ENCODE data around the gene TMPRSS12. TPM values are rescaled to one million over a fixed set of nuclear protein-coding genes. Genes with fewer than 3 reads are reported as not detected.
"Not testable (repeated sequence)": the region's sequence is repeated elsewhere in the genome, so short reads cannot be mapped to it uniquely, and the experiment has no call there.

The TMPRSS12 gene
- total and polyA plus RNA-seq, 2 of the 13 experiments (the other 11 are each of a cell fraction or from before 2014, with no cell fraction given) = not detected

- no peak for TF ChIP-seq ZXDC (CRISPR knock-in tag; IDR thresholded peaks at IDR 0.05)
These were observed 6.2 kb downstream of the TMPRSS12 start (continued) for GRCh38 chr12:50848963-50849362.

GRCh38 chr12:50855218-50855617 is 12.5 kb downstream of the TMPRSS12 start:
- 43% methylated on average over 1 of the region's 1 CpG for WGBS (ENCODE audit: low lambda C conversion rate)
- not testable (repeated sequence) for BruUV-seq (replicated peaks)

GRCh38 chr12:50855679-50856078 is 13.0 kb downstream of the TMPRSS12 start:
- H3K27ac ChIP-seq (ENCODE audit: extremely low read length, insufficient read depth, low read length); H3K27me3 ChIP-seq (ENCODE audit: control insufficient read depth in 1 of 2, insufficient read depth in 2 of 2, low read length in 2 of 2); H2AFZ ChIP-seq (ENCODE audit: low read length); intact Hi-C loops (cut with micrococcal nuclease; ENCODE audit: unreplicated experiment); H3K9ac ChIP-seq (ENCODE audit: insufficient read depth, low read depth, low read length); CTCF ChIA-PET (ENCODE audit: low intra/inter-chr PET ratio, low total read pairs); H3K4me1 ChIP-seq (ENCODE audit: insufficient read depth, low read length); FAIRE-seq; H3K36me3 ChIP-seq (replicated peaks in 1 of 2; ENCODE audit: control insufficient read depth in 1 of 2, insufficient read depth in 2 of 2, low read length in 2 of 2); H3K79me2 ChIP-seq (ENCODE audit: insufficient read depth, low read length); H3K9me3 ChIP-seq (ENCODE audit: low read length); POLR2A ChIA-PET; H3K4me2 ChIP-seq (ENCODE audit: low read depth, low read length); ATAC-seq; BruUV-seq (replicated peaks); H4K20me1 ChIP-seq (ENCODE audit: insufficient read depth, low read length); DNase-seq (ENCODE audit: low spot score); H3K4me3 ChIP-seq (replicated peaks in 1 of 3; ENCODE audit: insufficient read depth in 1 of 3, low read depth in 2 of 3, low read length in 3 of 3); in situ Hi-C loops (cut with HindIII; ENCODE audit: extremely low pct_ligation_motif_present, low pct_unique_long_range_greater_than_20kb): not testable (repeated sequence)
- WGBS (ENCODE audit: low lambda C conversion rate) = 50% methylated on average over 2 of the region's 2 CpGs

More at GRCh38 chr12:50855218-50855617, 12.5 kb downstream of the TMPRSS12 start:
- CTCF ChIA-PET (ENCODE audit: low intra/inter-chr PET ratio, low total read pairs); H4K20me1 ChIP-seq (ENCODE audit: insufficient read depth, low read length); H3K27me3 ChIP-seq (ENCODE audit: control insufficient read depth in 1 of 2, insufficient read depth in 2 of 2, low read length in 2 of 2); H3K9me3 ChIP-seq (ENCODE audit: low read length); H3K4me2 ChIP-seq (ENCODE audit: low read depth, low read length); H3K9ac ChIP-seq (ENCODE audit: insufficient read depth, low read depth, low read length); H2AFZ ChIP-seq (ENCODE audit: low read length); intact Hi-C loops (cut with micrococcal nuclease; ENCODE audit: unreplicated experiment); ATAC-seq; DNase-seq (ENCODE audit: low spot score); FAIRE-seq; in situ Hi-C loops (cut with HindIII; ENCODE audit: extremely low pct_ligation_motif_present, low pct_unique_long_range_greater_than_20kb); H3K79me2 ChIP-seq (ENCODE audit: insufficient read depth, low read length); H3K27ac ChIP-seq (ENCODE audit: extremely low read length, insufficient read depth, low read length); H3K36me3 ChIP-seq (replicated peaks in 1 of 2; ENCODE audit: control insufficient read depth in 1 of 2, insufficient read depth in 2 of 2, low read length in 2 of 2); H3K4me3 ChIP-seq (replicated peaks in 1 of 3; ENCODE audit: insufficient read depth in 1 of 3, low read depth in 2 of 3, low read length in 3 of 3); POLR2A ChIA-PET; H3K4me1 ChIP-seq (ENCODE audit: insufficient read depth, low read length): not testable (repeated sequence)
